Measurements from ENCODE around the gene CA4.
"Not testable (repeated sequence)": the region's sequence is repeated elsewhere in the genome, so short reads cannot be mapped to it uniquely, and the experiment has no call there.

DNA sequence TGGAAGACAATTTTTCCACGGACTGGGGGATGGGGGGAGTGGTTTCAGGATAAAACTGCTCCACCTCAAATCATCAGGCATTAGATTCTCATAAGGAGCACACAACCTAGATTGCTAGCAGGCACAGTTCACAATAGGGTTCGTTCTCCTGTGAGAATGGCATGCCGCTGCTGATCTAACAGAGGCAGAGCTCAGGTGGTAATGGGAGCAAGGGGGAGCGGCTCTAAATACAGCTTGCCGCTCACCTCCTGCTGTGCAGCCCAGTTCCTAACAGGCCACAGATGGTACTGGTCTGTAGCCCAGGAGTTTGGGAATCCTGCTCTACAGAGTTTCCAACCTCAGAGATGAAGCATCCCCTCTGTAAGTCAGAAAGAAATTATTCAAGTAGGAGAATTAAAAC, 27.0 kb downstream of the CA4 start:
- TF ChIP-seq, protein P1, sequence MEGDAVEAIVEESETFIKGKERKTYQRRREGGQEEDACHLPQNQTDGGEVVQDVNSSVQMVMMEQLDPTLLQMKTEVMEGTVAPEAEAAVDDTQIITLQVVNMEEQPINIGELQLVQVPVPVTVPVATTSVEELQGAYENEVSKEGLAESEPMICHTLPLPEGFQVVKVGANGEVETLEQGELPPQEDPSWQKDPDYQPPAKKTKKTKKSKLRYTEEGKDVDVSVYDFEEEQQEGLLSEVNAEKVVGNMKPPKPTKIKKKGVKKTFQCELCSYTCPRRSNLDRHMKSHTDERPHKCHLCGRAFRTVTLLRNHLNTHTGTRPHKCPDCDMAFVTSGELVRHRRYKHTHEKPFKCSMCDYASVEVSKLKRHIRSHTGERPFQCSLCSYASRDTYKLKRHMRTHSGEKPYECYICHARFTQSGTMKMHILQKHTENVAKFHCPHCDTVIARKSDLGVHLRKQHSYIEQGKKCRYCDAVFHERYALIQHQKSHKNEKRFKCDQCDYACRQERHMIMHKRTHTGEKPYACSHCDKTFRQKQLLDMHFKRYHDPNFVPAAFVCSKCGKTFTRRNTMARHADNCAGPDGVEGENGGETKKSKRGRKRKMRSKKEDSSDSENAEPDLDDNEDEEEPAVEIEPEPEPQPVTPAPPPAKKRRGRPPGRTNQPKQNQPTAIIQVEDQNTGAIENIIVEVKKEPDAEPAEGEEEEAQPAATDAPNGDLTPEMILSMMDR (IDR thresholded peaks at IDR 0.05) = not testable (repeated sequence)
- not testable (repeated sequence) for TF ChIP-seq POLR2AphosphoS5 (IDR thresholded peaks at IDR 0.05)

All from esophagus muscularis mucosa (tissue), 3 donors.